B cell (primary cell): ENCODE measurements around the gene PARP15. TPM values are rescaled to one million over a fixed set of nuclear protein-coding genes. Genes with fewer than 3 reads are reported as not detected.

Experiments used
- ATAC-seq: fragments of 200-7000 bp; cut with Tn5 transposase; one replicate; pipeline ENCODE4 v1.10.0; 2021; ENCODE audit warnings: low read depth, mild to moderate bottlenecking, moderate number of reproducible peaks, moderate library complexity
- CTCF ChIA-PET: fragments of 350-600 bp; sonication (Branson Sonifier 250); formaldehyde crosslinking; loops from one replicate; lab custom pipeline; 2021; ENCODE audit warnings: antibody characterized with exemption, inconsistent platforms; lab: Charles Lee
- POLR2A ChIA-PET: fragments of 350-600 bp; sonication (Branson Sonifier 250); formaldehyde crosslinking; loops from one replicate; lab custom pipeline; 2021; ENCODE audit warnings: antibody characterized with exemption; lab: Charles Lee
- DNase-seq: peaks from one replicate; pipeline ENCODE4 v3.0.0; 2013
- H2AFZ ChIP-seq: 2 replicates; pipeline ENCODE4 v1.6.1; 2012; ENCODE audit warnings: mild to moderate bottlenecking, low read depth, low read length; ENCODE audit not compliant: insufficient read depth, poor library complexity, severe bottlenecking
- H3K27ac ChIP-seq, 2 donors: 1 replicate in 1 of 2; 2 replicates in 1 of 2; pipeline ENCODE4 v1.5.1; 2012 to 2013; ENCODE audit warnings: low read length in 2 of 2, mild to moderate bottlenecking in 2 of 2, moderate library complexity in 1 of 2
- H3K27me3 ChIP-seq, 4 experiments: fragments of 200-600 bp in 1 of 4; sonication (generic) in 1 of 4; replicated peaks in 1 of 4; 1 replicate in 2 of 4; 2 replicates in 2 of 4; pipeline versions ENCODE4 v1.6.1 to v1.7.0; 2013 to 2016; ENCODE audit warnings: low read length in 3 of 4, mild to moderate bottlenecking in 2 of 4, mixed read lengths in 1 of 4, moderate library complexity in 1 of 4; ENCODE audit not compliant: insufficient read depth in 4 of 4, control insufficient read depth in 3 of 4; ENCODE audit errors: control extremely low read depth in 1 of 4
- H3K36me3 ChIP-seq, 2 experiments: replicated peaks in 1 of 2; 1 replicate in 1 of 2; 2 replicates in 1 of 2; pipeline versions ENCODE4 v1.6.1 to v1.7.1; 2013; ENCODE audit warnings: low read length in 1 of 2; ENCODE audit not compliant: insufficient read depth in 2 of 2, control insufficient read depth in 1 of 2; ENCODE audit errors: control extremely low read depth in 1 of 2, extremely low read depth in 1 of 2
- H3K4me1 ChIP-seq, 2 donors: fragments of 200-600 bp in 1 of 2; sonication (generic) in 1 of 2; 1 replicate in 1 of 2; 2 replicates in 1 of 2; pipeline versions ENCODE4 v1.5.1 to v1.6.1; 2013 to 2017; ENCODE audit warnings: low read length in 2 of 2; ENCODE audit not compliant: control insufficient read depth in 2 of 2, insufficient read depth in 2 of 2
- H3K4me2 ChIP-seq: replicated peaks from 2 replicates; pipeline ENCODE3; 2012; ENCODE audit warnings: mild to moderate bottlenecking, low read depth, low read length; ENCODE audit not compliant: poor library complexity, severe bottlenecking
- H3K4me3 ChIP-seq, 5 experiments: fragments of 200-600 bp in 1 of 5; sonication (generic) in 1 of 5; 1 replicate in 3 of 5; 2 replicates in 2 of 5; pipeline versions ENCODE4 v1.5.1 to v1.7.0; 2011 to 2016; ENCODE audit warnings: low read length in 4 of 5, mild to moderate bottlenecking in 4 of 5, low read depth in 2 of 5, control low read depth in 1 of 5, moderate library complexity in 1 of 5; ENCODE audit not compliant: insufficient read depth in 1 of 5; ENCODE audit errors: control extremely low read depth in 1 of 5, extremely low read depth in 1 of 5
- H3K79me2 ChIP-seq: fragments of 200-600 bp; sonication (generic); one replicate; pipeline ENCODE4 v1.6.0; 2016; ENCODE audit warnings: low read length; ENCODE audit not compliant: control insufficient read depth, insufficient read depth
- H3K9ac ChIP-seq: fragments of 200-600 bp; sonication (generic); 2 replicates; pipeline ENCODE4 v1.6.1; 2017; ENCODE audit warnings: mild to moderate bottlenecking, low read length, moderate library complexity
- H3K9me3 ChIP-seq, 3 donors: one replicate each; pipeline versions ENCODE4 v1.6.1 to v1.7.1; 2013; ENCODE audit warnings: low read length in 2 of 3; ENCODE audit not compliant: control insufficient read depth in 2 of 3, insufficient read depth in 1 of 3; ENCODE audit errors: control extremely low read depth in 1 of 3
- H4K20me1 ChIP-seq: 2 replicates; pipeline ENCODE4 v1.6.0; 2012; ENCODE audit warnings: mild to moderate bottlenecking, low read length; ENCODE audit not compliant: insufficient read depth, control insufficient read depth, poor library complexity, severe bottlenecking
- H3K27ac Mint-ChIP-seq: one replicate; pipeline ENCODE4 v1.8.0; 2021; ENCODE audit warnings: mixed read lengths
- H3K27me3 Mint-ChIP-seq: one replicate; pipeline ENCODE4 v1.8.0; 2021; ENCODE audit warnings: mixed read lengths
- H3K4me1 Mint-ChIP-seq: one replicate; pipeline ENCODE4 v1.8.0; 2021; ENCODE audit warnings: mixed read lengths
- H3K4me3 Mint-ChIP-seq: one replicate; pipeline ENCODE4 v1.8.0; 2021; ENCODE audit warnings: mixed read lengths
- H3K9me3 Mint-ChIP-seq: one replicate; pipeline ENCODE4 v1.8.0; 2022; ENCODE audit warnings: mixed read lengths; ENCODE audit not compliant: insufficient read depth
- CTCF ChIP-seq: fragments of 200-600 bp; IDR thresholded peaks from one replicate; pipeline ENCODE4 v1.8.0; 2022; ENCODE audit warnings: antibody characterized with exemption, mild to moderate bottlenecking
- EZH2 ChIP-seq: IDR thresholded peaks from 2 replicates; pipeline ENCODE4 v1.6.1; 2012; ENCODE audit warnings: borderline replicate concordance, low read depth, mild to moderate bottlenecking, moderate library complexity, low read length; ENCODE audit not compliant: insufficient read depth, poor library complexity, severe bottlenecking
- WGBS: methylation state at CpG from one replicate; pipeline ENCODE4 v1.1.5; 2013; ENCODE audit warnings: missing lambda C conversion rate; ENCODE audit not compliant: insufficient coverage; 5-methylcytosine and 5-hydroxymethylcytosine counted together
- intact Hi-C: fragments of 100-400 bp; cut with micrococcal nuclease; formaldehyde crosslinking; loops from one replicate; pipeline ENCODE4 v1.10.0; 2022
- polyA plus RNA-seq: library from polyadenylated mRNA; depleted of rRNA; stranded (reverse); fragments of >200 nt; gene quantifications from 2 replicates; pipeline ENCODE4 v1.2.3, GENCODE V29; 2012
- total RNA-seq, 2 donors: library from RNA; stranded (reverse); fragments of 120-200 nt in 1 of 2; gene quantifications; 1 replicate in 1 of 2; 2 replicates in 1 of 2; pipeline versions ENCODE4 v1.2.3 to v1.2.4, GENCODE V29; 2013 to 2022

Gene PARP15
- total and polyA plus RNA-seq, 2 donors (not counting 1 experiment from before 2014, with no cell fraction given), result 172 to 307 TPM

- H3K27ac ChIP-seq, result no peak overlapping the region
- H3K9me3 ChIP-seq, result peaks cover 0 to 13% (median 0%) of the 10 kb centered on the region in 3 donors
- Mint-ChIP-seq H3K4me3 (no peak overlapping the region), H3K4me1 (peaks cover 5% of the 10 kb centered on the region), H3K27ac (no peak overlapping the region), H3K9me3 (peaks cover 3% of the 10 kb centered on the region), H3K27me3 (no peaks in the 10 kb centered on the region)
- H3K79me2 ChIP-seq, result no peaks in the 10 kb centered on the region
- no CpG with 5 or more reads among the region's 4 CpGs for WGBS
- ChIA-PET CTCF (no interaction called here), POLR2A (no interaction called here)
- H2AFZ ChIP-seq, result no peak overlapping the region
- TF ChIP-seq EZH2, result no peak
- TF ChIP-seq CTCF, result no peak
- intact Hi-C loops, result no loop called here
- no peaks in the 10 kb centered on the region for H3K27me3 ChIP-seq
- no peaks in the 10 kb centered on the region for H4K20me1 ChIP-seq
- no peaks in the 10 kb centered on the region for H3K4me1 ChIP-seq
- no peak overlapping the region for H3K9ac ChIP-seq
- H3K4me2 ChIP-seq, result no peak overlapping the region
- no peak overlapping the region for H3K4me3 ChIP-seq
- no peaks in the 10 kb centered on the region for H3K36me3 ChIP-seq
- no peak for DNase-seq
- ATAC-seq, result no peak
These were observed 87.9 kb downstream of the PARP15 start for GRCh38 chr3:122665226-122665786.

GRCh38 chr3:122665881-122666280, 88.4 kb downstream of the PARP15 start:
- Histone ChIP-seq H3K9me3 (peaks cover 0 to 9% (median 0%) of the 10 kb centered on the region in 3 donors), H3K79me2 (no peaks in the 10 kb centered on the region), H3K4me1 (no peaks in the 10 kb centered on the region), H3K4me3 (no peak overlapping the region), H2AFZ (no peak overlapping the region), H3K9ac (no peak overlapping the region), H3K27me3 (no peaks in the 10 kb centered on the region), H4K20me1 (no peaks in the 10 kb centered on the region), H3K4me2 (no peak overlapping the region), H3K36me3 (no peaks in the 10 kb centered on the region), H3K27ac (no peak overlapping the region)
- ATAC-seq, result no peak
- no peak for DNase-seq
- ChIA-PET CTCF (no interaction called here), POLR2A (no interaction called here)
- Mint-ChIP-seq H3K9me3 (peaks cover 3% of the 10 kb centered on the region), H3K27me3 (no peaks in the 10 kb centered on the region), H3K4me3 (no peak overlapping the region), H3K27ac (no peak overlapping the region), H3K4me1 (peaks cover 5% of the 10 kb centered on the region)
- intact Hi-C loops, result no loop called here
- no peak for TF ChIP-seq EZH2
- no peak for TF ChIP-seq CTCF
